A549 (cell line): ENCODE measurements around the gene MAP3K5.

Experiments
- EP300 ChIP-seq, 2 experiments: fragments of >200 bp; sonication (Bioruptor Twin); formaldehyde crosslinking; IDR thresholded peaks; 2 replicates in 1 of 2; 3 replicates in 1 of 2; pipeline ENCODE4 v1.6.1; 2016 to 2017
- NFE2L2 ChIP-seq: fragments of 150-350 bp; conservative IDR thresholded peaks from 2 replicates; pipeline ENCODE4 v1.6.1; 2014; ENCODE audit warnings: low read length
- TF ChIP-seq, protein P1 (sequence below): IDR thresholded peaks from 2 replicates; pipeline ENCODE4 v1.6.1; 2012
- TF ChIP-seq, protein P2 (sequence below): fragments of >200 bp; sonication (Bioruptor Twin); formaldehyde crosslinking; IDR thresholded peaks from 3 replicates; pipeline ENCODE4 v1.5.1; 2016

DNA sequence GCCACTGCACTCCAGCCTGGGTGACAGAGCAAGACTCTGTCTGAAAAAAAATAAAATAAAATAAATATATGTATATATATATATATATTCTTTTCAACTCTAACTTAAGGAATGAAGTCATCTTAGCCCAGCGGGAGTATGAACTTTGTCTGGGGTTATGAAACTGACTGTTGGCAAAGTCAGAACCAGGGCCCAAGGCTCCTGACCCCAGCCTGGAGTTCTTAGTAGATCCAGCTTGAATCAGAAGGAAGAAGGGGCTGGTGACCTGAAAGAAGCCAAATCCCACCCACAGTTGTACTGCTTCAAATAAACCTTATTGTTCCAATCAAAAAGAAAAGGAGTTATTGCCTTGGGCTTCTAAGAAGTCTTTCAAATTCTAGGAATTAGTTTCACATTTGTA lies 158.9 kb downstream of the MAP3K5 start:
- TF ChIP-seq, protein P1, sequence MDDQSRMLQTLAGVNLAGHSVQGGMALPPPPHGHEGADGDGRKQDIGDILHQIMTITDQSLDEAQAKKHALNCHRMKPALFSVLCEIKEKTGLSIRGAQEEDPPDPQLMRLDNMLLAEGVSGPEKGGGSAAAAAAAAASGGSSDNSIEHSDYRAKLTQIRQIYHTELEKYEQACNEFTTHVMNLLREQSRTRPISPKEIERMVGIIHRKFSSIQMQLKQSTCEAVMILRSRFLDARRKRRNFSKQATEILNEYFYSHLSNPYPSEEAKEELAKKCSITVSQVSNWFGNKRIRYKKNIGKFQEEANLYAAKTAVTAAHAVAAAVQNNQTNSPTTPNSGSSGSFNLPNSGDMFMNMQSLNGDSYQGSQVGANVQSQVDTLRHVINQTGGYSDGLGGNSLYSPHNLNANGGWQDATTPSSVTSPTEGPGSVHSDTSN = no peak
- no peak for TF ChIP-seq NFE2L2
- TF ChIP-seq, protein P2, sequence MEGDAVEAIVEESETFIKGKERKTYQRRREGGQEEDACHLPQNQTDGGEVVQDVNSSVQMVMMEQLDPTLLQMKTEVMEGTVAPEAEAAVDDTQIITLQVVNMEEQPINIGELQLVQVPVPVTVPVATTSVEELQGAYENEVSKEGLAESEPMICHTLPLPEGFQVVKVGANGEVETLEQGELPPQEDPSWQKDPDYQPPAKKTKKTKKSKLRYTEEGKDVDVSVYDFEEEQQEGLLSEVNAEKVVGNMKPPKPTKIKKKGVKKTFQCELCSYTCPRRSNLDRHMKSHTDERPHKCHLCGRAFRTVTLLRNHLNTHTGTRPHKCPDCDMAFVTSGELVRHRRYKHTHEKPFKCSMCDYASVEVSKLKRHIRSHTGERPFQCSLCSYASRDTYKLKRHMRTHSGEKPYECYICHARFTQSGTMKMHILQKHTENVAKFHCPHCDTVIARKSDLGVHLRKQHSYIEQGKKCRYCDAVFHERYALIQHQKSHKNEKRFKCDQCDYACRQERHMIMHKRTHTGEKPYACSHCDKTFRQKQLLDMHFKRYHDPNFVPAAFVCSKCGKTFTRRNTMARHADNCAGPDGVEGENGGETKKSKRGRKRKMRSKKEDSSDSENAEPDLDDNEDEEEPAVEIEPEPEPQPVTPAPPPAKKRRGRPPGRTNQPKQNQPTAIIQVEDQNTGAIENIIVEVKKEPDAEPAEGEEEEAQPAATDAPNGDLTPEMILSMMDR = no peak
- TF ChIP-seq EP300 (IDR thresholded peaks at IDR 0.05) = no peak
